Neural cell (in vitro differentiated cells): ENCODE data around the gene PPM1H. TPM values are rescaled to one million over a fixed set of nuclear protein-coding genes. Genes with fewer than 3 reads are reported as not detected.

Experiments
- H2AFZ ChIP-seq: fragments of 200-600, 300-800 bp; sonication (generic), shearing (Covaris generic); 2 replicates; pipeline ENCODE4 v1.6.0; 2014; ENCODE audit warnings: low read depth, mild to moderate bottlenecking, antibody characterized with exemption, low read length, moderate library complexity
- H3F3A ChIP-seq: fragments of 200-600 bp; shearing (Covaris generic); 2 replicates; pipeline ENCODE4 v1.6.1; 2016; ENCODE audit warnings: mild to moderate bottlenecking, moderate library complexity, mixed read lengths, antibody characterized with exemption, low read length; ENCODE audit not compliant: insufficient read depth, poor library complexity, severe bottlenecking
- H3K27ac ChIP-seq: fragments of 200-600, 300-800 bp; sonication (generic), shearing (Covaris generic); 2 replicates; pipeline ENCODE4 v1.5.1; 2014; ENCODE audit warnings: mild to moderate bottlenecking, low read length, moderate library complexity
- H3K27me3 ChIP-seq: fragments of 300-800, 200-600 bp; sonication (generic), shearing (Covaris generic); 2 replicates; pipeline ENCODE4 v1.6.0; 2014; ENCODE audit warnings: mild to moderate bottlenecking, low read depth, low read length, moderate library complexity; ENCODE audit not compliant: insufficient read depth
- H3K36me3 ChIP-seq: fragments of 300-800, 200-600 bp; sonication (generic), shearing (Covaris generic); 2 replicates; pipeline ENCODE4 v1.5.1; 2014; ENCODE audit warnings: mild to moderate bottlenecking, antibody characterized with exemption, low read length, moderate library complexity; ENCODE audit not compliant: insufficient read depth
- H3K4me2 ChIP-seq: fragments of 300-800, 200-600 bp; sonication (generic), shearing (Covaris generic); 2 replicates; pipeline ENCODE4 v1.6.0; 2014; ENCODE audit warnings: mild to moderate bottlenecking, low read length
- H3K4me3 ChIP-seq: fragments of 300-800, 200-600 bp; sonication (generic), shearing (Covaris generic); 2 replicates; pipeline ENCODE4 v1.5.1; 2014; ENCODE audit warnings: mild to moderate bottlenecking, low read length, moderate library complexity
- H3K79me2 ChIP-seq: fragments of 200-600 bp; shearing (Covaris generic); replicated peaks from 2 replicates; pipeline ENCODE4 v1.6.0; 2014; ENCODE audit warnings: mild to moderate bottlenecking, low read length, moderate library complexity; ENCODE audit not compliant: insufficient read depth
- H3K9ac ChIP-seq: fragments of 300-800, 200-600 bp; sonication (generic), shearing (Covaris generic); 2 replicates; pipeline ENCODE4 v1.6.1; 2016; ENCODE audit warnings: mild to moderate bottlenecking, low read length, mixed read lengths
- H3K9me2 ChIP-seq: fragments of 200-600 bp; shearing (Covaris generic); 2 replicates; pipeline ENCODE4 v1.6.1; 2016; ENCODE audit warnings: mild to moderate bottlenecking, low read length, mixed read lengths; ENCODE audit not compliant: insufficient read depth
- H3K9me3 ChIP-seq: fragments of 200-600, 300-800 bp; sonication (generic), shearing (Covaris generic); 2 replicates; pipeline ENCODE4 v1.6.1; 2016; ENCODE audit warnings: mild to moderate bottlenecking, mixed run types, low read length, moderate library complexity, mixed read lengths
- H4K20me1 ChIP-seq: fragments of 200-600 bp; shearing (Covaris generic); 2 replicates; pipeline ENCODE4 v1.6.1; 2016; ENCODE audit warnings: mild to moderate bottlenecking, mixed run types; ENCODE audit not compliant: insufficient read depth
- EP300 ChIP-seq: fragments of 450-650 bp; conservative IDR thresholded peaks from 2 replicates; pipeline ENCODE4 v1.6.1; 2014; ENCODE audit warnings: antibody characterized with exemption, mild to moderate bottlenecking, moderate library complexity; ENCODE audit not compliant: poor library complexity, severe bottlenecking
- EZH2 ChIP-seq: fragments of 200-600, 300-800 bp; shearing (Covaris generic), sonication (generic); IDR thresholded peaks from 2 replicates; pipeline ENCODE4 v1.6.1; 2014; ENCODE audit warnings: antibody characterized with exemption, low read length, borderline replicate concordance, mild to moderate bottlenecking; ENCODE audit not compliant: insufficient read depth, poor library complexity, severe bottlenecking
- MXI1 ChIP-seq: fragments of 450-650 bp; conservative IDR thresholded peaks from 2 replicates; pipeline ENCODE4 v1.6.1; 2014; ENCODE audit warnings: antibody characterized with exemption, mild to moderate bottlenecking; ENCODE audit not compliant: poor library complexity, severe bottlenecking
- POLR2AphosphoS5 ChIP-seq: IDR thresholded peaks from 2 replicates; pipeline ENCODE4 v1.6.1; 2012
- RAD21 ChIP-seq: fragments of 450-650 bp; conservative IDR thresholded peaks from 2 replicates; pipeline ENCODE4 v1.6.1; 2014; ENCODE audit warnings: antibody characterized with exemption, mild to moderate bottlenecking, moderate library complexity
- SMC3 ChIP-seq: fragments of 450-650 bp; conservative IDR thresholded peaks from 2 replicates; pipeline ENCODE4 v1.6.1; 2014; ENCODE audit warnings: antibody characterized with exemption, mild to moderate bottlenecking, moderate library complexity; ENCODE audit not compliant: poor library complexity
- TAF1 ChIP-seq: IDR thresholded peaks from 2 replicates; pipeline ENCODE4 v1.6.1; 2012; ENCODE audit warnings: low read depth
- polyA plus RNA-seq: library from polyadenylated mRNA; depleted of rRNA; stranded (reverse); fragments of >200 nt; gene quantifications from 2 replicates; pipeline ENCODE4 v1.2.3, GENCODE V29; 2014
- TF ChIP-seq, protein P1 (sequence below): IDR thresholded peaks from 2 replicates; pipeline ENCODE4 v1.6.1; 2012; ENCODE audit warnings: borderline replicate concordance
- TF ChIP-seq, protein P2 (sequence below): fragments of 450-650 bp; IDR thresholded peaks from 2 replicates; pipeline ENCODE4 v1.5.1; 2014; ENCODE audit warnings: antibody characterized with exemption, mild to moderate bottlenecking, moderate library complexity; ENCODE audit not compliant: poor library complexity, severe bottlenecking

The PPM1H gene
- polyA plus RNA-seq, 1 donor from 2014 or later: 3.9 TPM

DNA sequence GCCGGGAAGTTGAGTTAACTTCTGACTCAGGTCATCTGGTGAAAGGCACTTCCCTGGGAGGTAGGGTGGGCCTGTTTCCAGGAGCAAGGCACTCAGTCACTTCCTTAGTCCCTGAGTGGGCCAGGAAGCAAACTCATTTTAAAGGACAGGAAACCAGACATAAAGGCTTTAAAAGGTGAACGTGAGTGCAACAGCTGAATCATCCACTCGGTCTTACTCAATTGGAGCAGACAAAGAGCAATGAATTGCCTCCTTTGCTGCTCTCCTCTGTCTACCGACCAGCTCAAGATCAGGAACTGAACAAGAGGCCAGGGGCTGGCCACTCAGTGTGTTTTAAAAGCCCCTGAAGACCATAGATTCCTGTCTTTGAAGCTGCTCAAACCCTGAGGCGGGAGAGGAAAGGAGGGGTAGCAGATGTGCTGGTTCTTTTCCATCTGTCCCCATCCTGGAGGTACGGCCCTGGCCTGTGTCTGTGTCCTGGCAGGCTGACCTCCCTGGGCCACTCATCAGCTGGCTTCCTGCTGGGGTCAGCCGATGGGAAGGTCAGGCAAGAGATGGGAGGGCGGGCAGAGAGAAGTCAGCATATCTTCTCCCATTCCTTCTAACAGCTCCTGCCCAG lies 148.9 kb downstream of the PPM1H start:
- TF ChIP-seq EP300 (no peak), POLR2AphosphoS5 (no peak), MXI1 (no peak), EZH2 (no peak), RAD21 (no peak), TAF1 (no peak), SMC3 (no peak)
- TF ChIP-seq, protein P1, sequence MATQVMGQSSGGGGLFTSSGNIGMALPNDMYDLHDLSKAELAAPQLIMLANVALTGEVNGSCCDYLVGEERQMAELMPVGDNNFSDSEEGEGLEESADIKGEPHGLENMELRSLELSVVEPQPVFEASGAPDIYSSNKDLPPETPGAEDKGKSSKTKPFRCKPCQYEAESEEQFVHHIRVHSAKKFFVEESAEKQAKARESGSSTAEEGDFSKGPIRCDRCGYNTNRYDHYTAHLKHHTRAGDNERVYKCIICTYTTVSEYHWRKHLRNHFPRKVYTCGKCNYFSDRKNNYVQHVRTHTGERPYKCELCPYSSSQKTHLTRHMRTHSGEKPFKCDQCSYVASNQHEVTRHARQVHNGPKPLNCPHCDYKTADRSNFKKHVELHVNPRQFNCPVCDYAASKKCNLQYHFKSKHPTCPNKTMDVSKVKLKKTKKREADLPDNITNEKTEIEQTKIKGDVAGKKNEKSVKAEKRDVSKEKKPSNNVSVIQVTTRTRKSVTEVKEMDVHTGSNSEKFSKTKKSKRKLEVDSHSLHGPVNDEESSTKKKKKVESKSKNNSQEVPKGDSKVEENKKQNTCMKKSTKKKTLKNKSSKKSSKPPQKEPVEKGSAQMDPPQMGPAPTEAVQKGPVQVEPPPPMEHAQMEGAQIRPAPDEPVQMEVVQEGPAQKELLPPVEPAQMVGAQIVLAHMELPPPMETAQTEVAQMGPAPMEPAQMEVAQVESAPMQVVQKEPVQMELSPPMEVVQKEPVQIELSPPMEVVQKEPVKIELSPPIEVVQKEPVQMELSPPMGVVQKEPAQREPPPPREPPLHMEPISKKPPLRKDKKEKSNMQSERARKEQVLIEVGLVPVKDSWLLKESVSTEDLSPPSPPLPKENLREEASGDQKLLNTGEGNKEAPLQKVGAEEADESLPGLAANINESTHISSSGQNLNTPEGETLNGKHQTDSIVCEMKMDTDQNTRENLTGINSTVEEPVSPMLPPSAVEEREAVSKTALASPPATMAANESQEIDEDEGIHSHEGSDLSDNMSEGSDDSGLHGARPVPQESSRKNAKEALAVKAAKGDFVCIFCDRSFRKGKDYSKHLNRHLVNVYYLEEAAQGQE: no peak
- TF ChIP-seq, protein P2, sequence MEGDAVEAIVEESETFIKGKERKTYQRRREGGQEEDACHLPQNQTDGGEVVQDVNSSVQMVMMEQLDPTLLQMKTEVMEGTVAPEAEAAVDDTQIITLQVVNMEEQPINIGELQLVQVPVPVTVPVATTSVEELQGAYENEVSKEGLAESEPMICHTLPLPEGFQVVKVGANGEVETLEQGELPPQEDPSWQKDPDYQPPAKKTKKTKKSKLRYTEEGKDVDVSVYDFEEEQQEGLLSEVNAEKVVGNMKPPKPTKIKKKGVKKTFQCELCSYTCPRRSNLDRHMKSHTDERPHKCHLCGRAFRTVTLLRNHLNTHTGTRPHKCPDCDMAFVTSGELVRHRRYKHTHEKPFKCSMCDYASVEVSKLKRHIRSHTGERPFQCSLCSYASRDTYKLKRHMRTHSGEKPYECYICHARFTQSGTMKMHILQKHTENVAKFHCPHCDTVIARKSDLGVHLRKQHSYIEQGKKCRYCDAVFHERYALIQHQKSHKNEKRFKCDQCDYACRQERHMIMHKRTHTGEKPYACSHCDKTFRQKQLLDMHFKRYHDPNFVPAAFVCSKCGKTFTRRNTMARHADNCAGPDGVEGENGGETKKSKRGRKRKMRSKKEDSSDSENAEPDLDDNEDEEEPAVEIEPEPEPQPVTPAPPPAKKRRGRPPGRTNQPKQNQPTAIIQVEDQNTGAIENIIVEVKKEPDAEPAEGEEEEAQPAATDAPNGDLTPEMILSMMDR: no peak
- Histone ChIP-seq H4K20me1 (no peaks in the 10 kb centered on the region), H3K4me3 (no peak overlapping the region), H3K9ac (no peak overlapping the region), H3K27me3 (no peaks in the 10 kb centered on the region), H3F3A (no peaks in the 10 kb centered on the region), H3K79me2 (no peaks in the 10 kb centered on the region), H2AFZ (no peak overlapping the region), H3K9me2 (no peaks in the 10 kb centered on the region), H3K9me3 (no peaks in the 10 kb centered on the region), H3K4me2 (no peak overlapping the region), H3K27ac (no peak overlapping the region), H3K36me3 (no peaks in the 10 kb centered on the region)

DNA sequence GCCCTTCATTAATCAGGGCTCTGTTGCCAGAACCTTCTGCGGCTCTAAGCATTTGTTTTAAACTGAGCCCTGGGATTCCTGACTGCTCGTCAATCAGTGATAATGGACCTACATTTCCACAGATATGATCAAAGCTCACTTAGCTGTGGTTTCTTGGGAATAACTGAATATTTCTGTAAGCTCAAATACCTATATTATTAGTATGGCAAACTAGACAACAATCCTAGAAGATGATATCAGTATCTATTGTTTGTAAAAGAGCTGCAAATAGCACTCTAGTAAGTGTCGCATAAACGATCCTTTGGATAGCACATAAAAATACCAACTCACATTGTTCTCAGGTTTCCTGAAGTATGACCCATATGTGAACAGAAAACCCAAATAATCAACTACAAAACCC lies 150.4 kb downstream of the PPM1H start:
- Histone ChIP-seq H3K27ac (peak overlapping the region; percentile 46), H3K9me3 (no peaks in the 10 kb centered on the region), H3K27me3 (no peaks in the 10 kb centered on the region), H3K9ac (no peak overlapping the region), H3K36me3 (no peaks in the 10 kb centered on the region), H3F3A (no peaks in the 10 kb centered on the region), H3K4me3 (peak overlapping the region; percentile 24), H3K4me2 (no peak overlapping the region), H2AFZ (no peak overlapping the region), H3K9me2 (no peaks in the 10 kb centered on the region), H3K79me2 (no peaks in the 10 kb centered on the region), H4K20me1 (no peaks in the 10 kb centered on the region)
- TF ChIP-seq, protein P1: peak; percentile 65
- TF ChIP-seq TAF1: no peak
- TF ChIP-seq POLR2AphosphoS5: peak; percentile 34
- no peak for TF ChIP-seq MXI1
- no peak for TF ChIP-seq SMC3
